Effector CD4-positive, alpha-beta T cell (primary cell): ENCODE data around the gene ANKRD40.

Experiments
- DNase-seq: peaks from one replicate; pipeline ENCODE4 v3.0.0-alpha.2; 2020

The ANKRD40 gene

GRCh38 chr17:50645748-50646682, 61.7 kb downstream of the ANKRD40 start:
- DNase-seq, result no peak
